ENCODE measurements around the gene NOL11.
"Not testable (repeated sequence)": the region's sequence is repeated elsewhere in the genome, so short reads cannot be mapped to it uniquely, and the experiment has no call there.

The NOL11 gene

GRCh38 chr17:67754686-67755085, 37.0 kb downstream of the NOL11 start:
- not testable (repeated sequence) for DNase-seq (ENCODE audit: low spot score)

- not testable (repeated sequence) for DNase-seq (ENCODE audit: low spot score)
These were observed 39.0 kb downstream of the NOL11 start for GRCh38 chr17:67756766-67757165.

GRCh38 chr17:67759355-67760171, 41.8 kb downstream of the NOL11 start:
- DNase-seq (ENCODE audit: low spot score) = no peak

- DNase-seq (ENCODE audit: low spot score) = no peak
These were observed 47.9 kb downstream of the NOL11 start for GRCh38 chr17:67765623-67766022.

- DNase-seq (ENCODE audit: low spot score) = no peak
These were observed 51.5 kb downstream of the NOL11 start for GRCh38 chr17:67769231-67769630.

GRCh38 chr17:67770539-67770938, 52.8 kb downstream of the NOL11 start:
- no peak for DNase-seq (ENCODE audit: low spot score)

GRCh38 chr17:67772679-67773078, 54.9 kb downstream of the NOL11 start:
- DNase-seq (ENCODE audit: low spot score) = no peak

GRCh38 chr17:67773246-67773645, 55.5 kb downstream of the NOL11 start:
- DNase-seq (ENCODE audit: low spot score) = no peak

- DNase-seq (ENCODE audit: low spot score) = peak; percentile 49
These were observed 61.4 kb downstream of the NOL11 start for GRCh38 chr17:67779098-67779672.

GRCh38 chr17:67784364-67785121, 66.8 kb downstream of the NOL11 start:
- DNase-seq (ENCODE audit: low spot score) = no peak

- no peak for DNase-seq (ENCODE audit: low spot score)
These were observed 67.4 kb downstream of the NOL11 start for GRCh38 chr17:67785122-67785477.

GRCh38 chr17:67785504-67785903, 67.8 kb downstream of the NOL11 start:
- no peak for DNase-seq (ENCODE audit: low spot score)
